Measurements from ENCODE around the gene BNIP3.
A peak's percentile ranks its signal among the peaks of the same experiment; 100 is the strongest.
"Not testable (repeated sequence)": the region's sequence is repeated elsewhere in the genome, so short reads cannot be mapped to it uniquely, and the experiment has no call there.

Gene BNIP3

GRCh38 chr10:131961777-131962662, 19.7 kb downstream of the BNIP3 start:
- TF ChIP-seq POLR2A (IDR thresholded peaks at IDR 0.05; ENCODE audit: low read depth, low read length) = no peak; the same call in 1 of the 2 replicates
- DNase-seq (ENCODE audit: insufficient read length, low spot score) (no peak), FAIRE-seq (no peak)

GRCh38 chr10:131961047-131961776, 20.5 kb downstream of the BNIP3 start:
- FAIRE-seq (no peak), DNase-seq (ENCODE audit: insufficient read length, low spot score) (no peak)
- no peak for TF ChIP-seq POLR2A (IDR thresholded peaks at IDR 0.05; ENCODE audit: low read depth, low read length)

- DNase-seq (ENCODE audit: insufficient read length, low spot score) (no peak), FAIRE-seq (no peak)
- TF ChIP-seq POLR2A (IDR thresholded peaks at IDR 0.05; ENCODE audit: low read depth, low read length) = no peak
These were observed 21.1 kb downstream of the BNIP3 start for GRCh38 chr10:131960631-131961046.

GRCh38 chr10:131959841-131960240, 21.9 kb downstream of the BNIP3 start:
- FAIRE-seq = no peak
- no peak for TF ChIP-seq POLR2A (IDR thresholded peaks at IDR 0.05; ENCODE audit: low read depth, low read length)
- no peak for DNase-seq (ENCODE audit: insufficient read length, low spot score)

GRCh38 chr10:131955591-131956340, 26.0 kb downstream of the BNIP3 start:
- DNase-seq (ENCODE audit: insufficient read length, low spot score) = no peak
- no peak for TF ChIP-seq POLR2A (IDR thresholded peaks at IDR 0.05; ENCODE audit: low read depth, low read length)
- no peak for FAIRE-seq

- no peak for FAIRE-seq
- no peak for TF ChIP-seq POLR2A (IDR thresholded peaks at IDR 0.05; ENCODE audit: low read depth, low read length)
These were observed 27.3 kb downstream of the BNIP3 start for GRCh38 chr10:131954356-131954965.

GRCh38 chr10:131949908-131950307, 31.8 kb downstream of the BNIP3 start:
- not testable (repeated sequence) for FAIRE-seq

More at GRCh38 chr10:131954356-131954965, 27.3 kb downstream of the BNIP3 start:
- DNase-seq (ENCODE audit: insufficient read length, low spot score) = no peak

GRCh38 chr10:131949041-131949862, 32.5 kb downstream of the BNIP3 start:
- DNase-seq (ENCODE audit: insufficient read length, low spot score) (no peak), FAIRE-seq (no peak)
- TF ChIP-seq POLR2A (IDR thresholded peaks at IDR 0.05; ENCODE audit: low read depth, low read length) = no peak

More at GRCh38 chr10:131949908-131950307, 31.8 kb downstream of the BNIP3 start:
- not testable (repeated sequence) for DNase-seq (ENCODE audit: insufficient read length, low spot score)

- TF ChIP-seq POLR2A (IDR thresholded peaks at IDR 0.05; ENCODE audit: low read depth, low read length) = no peak
- DNase-seq (ENCODE audit: insufficient read length, low spot score) (no peak), FAIRE-seq (no peak)
These were observed 33.2 kb downstream of the BNIP3 start for GRCh38 chr10:131948501-131948900.

GRCh38 chr10:131947631-131948347, 33.9 kb downstream of the BNIP3 start:
- no peak for TF ChIP-seq POLR2A (IDR thresholded peaks at IDR 0.05; ENCODE audit: low read depth, low read length)
- DNase-seq (ENCODE audit: insufficient read length, low spot score) (peak; percentile 53), FAIRE-seq (peak; percentile 11)

- FAIRE-seq (no peak), DNase-seq (ENCODE audit: insufficient read length, low spot score) (no peak)
- TF ChIP-seq POLR2A (IDR thresholded peaks at IDR 0.05; ENCODE audit: low read depth, low read length) = no peak
These were observed 34.8 kb downstream of the BNIP3 start for GRCh38 chr10:131946880-131947279.

- peak; percentile 63 for DNase-seq (ENCODE audit: insufficient read length, low spot score)
- TF ChIP-seq POLR2A (IDR thresholded peaks at IDR 0.05; ENCODE audit: low read depth, low read length) = no peak
- no peak for FAIRE-seq
These were observed 35.4 kb downstream of the BNIP3 start for GRCh38 chr10:131946321-131946751.

Data from H54 (cell line).